Chondrocyte (in vitro differentiated cells): Measurements from ENCODE around the gene PHF13. TPM values are rescaled to one million over a fixed set of nuclear protein-coding genes. Genes with fewer than 3 reads are reported as not detected.
"Not testable (repeated sequence)": the region's sequence is repeated elsewhere in the genome, so short reads cannot be mapped to it uniquely, and the experiment has no call there.

Experiments used
- DNase-seq: peaks from one replicate; pipeline ENCODE4 v3.0.0; 2021; ENCODE audit warnings: mixed read lengths, low spot score
- H3K27ac Mint-ChIP-seq: one replicate; pipeline ENCODE4 v1.8.0; 2021; ENCODE audit warnings: mild to moderate bottlenecking, moderate library complexity, mixed read lengths; ENCODE audit not compliant: unreplicated experiment
- H3K27me3 Mint-ChIP-seq: 2 replicates; pipeline ENCODE4 v1.8.0; 2021; ENCODE audit warnings: low read depth, mixed read lengths
- H3K36me3 Mint-ChIP-seq: 2 replicates; pipeline ENCODE4 v1.8.0; 2021; ENCODE audit warnings: low read depth, mixed read lengths
- H3K4me1 Mint-ChIP-seq: 2 replicates; pipeline ENCODE4 v1.8.0; 2021; ENCODE audit warnings: low read depth, mild to moderate bottlenecking, mixed read lengths
- H3K4me3 Mint-ChIP-seq: one replicate; pipeline ENCODE4 v1.8.0; 2021; ENCODE audit warnings: mild to moderate bottlenecking, moderate library complexity, mixed read lengths; ENCODE audit not compliant: unreplicated experiment
- H3K9me3 Mint-ChIP-seq: 2 replicates; pipeline ENCODE4 v1.8.0; 2021; ENCODE audit warnings: low read depth, mixed read lengths
- total RNA-seq: library from RNA; stranded (reverse); gene quantifications from 3 replicates; pipeline ENCODE4 v1.2.1, GENCODE V29; 2021
- TF ChIP-seq, protein P1 (sequence below): fragments of 200-600 bp; sonication (generic); IDR thresholded peaks from 2 replicates; pipeline ENCODE4 v1.5.0; 2021; ENCODE audit warnings: antibody characterized with exemption, mild to moderate bottlenecking, moderate library complexity

The PHF13 gene
- total RNA-seq, 1 donor from 2014 or later: 25.6 TPM

DNA sequence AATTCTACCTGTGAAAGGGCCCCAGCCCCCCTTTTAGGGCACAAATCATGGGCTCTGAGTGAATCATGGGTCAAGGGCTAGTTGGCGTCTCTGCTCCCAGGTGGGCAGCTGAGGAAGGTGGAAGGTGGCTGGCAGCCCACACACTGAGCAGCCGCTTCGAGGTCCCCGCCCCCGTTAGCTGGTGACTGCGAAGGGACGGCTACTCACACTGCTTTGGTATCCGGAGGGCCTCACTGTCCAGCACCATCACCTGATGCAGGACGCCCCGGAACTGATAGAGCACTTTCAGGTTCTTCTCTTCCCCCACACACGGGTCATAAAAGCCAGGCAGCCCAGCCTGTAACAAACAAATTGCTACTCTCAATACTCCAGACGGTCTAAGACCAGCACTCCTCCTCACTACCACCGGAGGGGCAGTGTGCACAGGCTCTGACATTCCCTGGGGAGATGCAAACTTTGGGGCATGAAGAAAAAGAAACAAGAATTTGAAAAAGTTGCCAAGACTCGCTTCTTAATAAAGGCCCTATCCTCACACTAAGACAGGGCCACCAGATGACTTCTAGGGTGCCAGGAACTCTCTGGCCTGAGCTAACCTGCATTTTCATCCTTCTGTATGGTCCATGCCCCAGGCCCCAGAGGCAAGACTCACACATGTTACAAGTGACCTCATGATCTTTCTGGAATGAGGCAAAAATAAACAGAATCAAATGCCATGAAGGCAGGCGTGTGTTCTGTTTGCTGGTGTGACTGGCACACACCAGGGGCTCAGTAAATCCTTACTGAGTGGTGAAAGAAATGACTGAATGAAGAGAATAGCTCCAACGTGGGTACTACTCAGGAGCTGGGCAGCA lies 22.6 kb downstream of the PHF13 start:
- H3K27ac Mint-ChIP-seq: peak overlapping the region; percentile 57
- peaks cover 10% of the 10 kb centered on the region for H3K4me1 Mint-ChIP-seq
- TF ChIP-seq, protein P1, sequence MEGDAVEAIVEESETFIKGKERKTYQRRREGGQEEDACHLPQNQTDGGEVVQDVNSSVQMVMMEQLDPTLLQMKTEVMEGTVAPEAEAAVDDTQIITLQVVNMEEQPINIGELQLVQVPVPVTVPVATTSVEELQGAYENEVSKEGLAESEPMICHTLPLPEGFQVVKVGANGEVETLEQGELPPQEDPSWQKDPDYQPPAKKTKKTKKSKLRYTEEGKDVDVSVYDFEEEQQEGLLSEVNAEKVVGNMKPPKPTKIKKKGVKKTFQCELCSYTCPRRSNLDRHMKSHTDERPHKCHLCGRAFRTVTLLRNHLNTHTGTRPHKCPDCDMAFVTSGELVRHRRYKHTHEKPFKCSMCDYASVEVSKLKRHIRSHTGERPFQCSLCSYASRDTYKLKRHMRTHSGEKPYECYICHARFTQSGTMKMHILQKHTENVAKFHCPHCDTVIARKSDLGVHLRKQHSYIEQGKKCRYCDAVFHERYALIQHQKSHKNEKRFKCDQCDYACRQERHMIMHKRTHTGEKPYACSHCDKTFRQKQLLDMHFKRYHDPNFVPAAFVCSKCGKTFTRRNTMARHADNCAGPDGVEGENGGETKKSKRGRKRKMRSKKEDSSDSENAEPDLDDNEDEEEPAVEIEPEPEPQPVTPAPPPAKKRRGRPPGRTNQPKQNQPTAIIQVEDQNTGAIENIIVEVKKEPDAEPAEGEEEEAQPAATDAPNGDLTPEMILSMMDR: peak; percentile 35
- no peaks in the 10 kb centered on the region for H3K9me3 Mint-ChIP-seq
- H3K27me3 Mint-ChIP-seq: no peaks in the 10 kb centered on the region
- no peak overlapping the region for H3K4me3 Mint-ChIP-seq
- peaks cover 21% of the 10 kb centered on the region for H3K36me3 Mint-ChIP-seq
- no peak for DNase-seq

DNA sequence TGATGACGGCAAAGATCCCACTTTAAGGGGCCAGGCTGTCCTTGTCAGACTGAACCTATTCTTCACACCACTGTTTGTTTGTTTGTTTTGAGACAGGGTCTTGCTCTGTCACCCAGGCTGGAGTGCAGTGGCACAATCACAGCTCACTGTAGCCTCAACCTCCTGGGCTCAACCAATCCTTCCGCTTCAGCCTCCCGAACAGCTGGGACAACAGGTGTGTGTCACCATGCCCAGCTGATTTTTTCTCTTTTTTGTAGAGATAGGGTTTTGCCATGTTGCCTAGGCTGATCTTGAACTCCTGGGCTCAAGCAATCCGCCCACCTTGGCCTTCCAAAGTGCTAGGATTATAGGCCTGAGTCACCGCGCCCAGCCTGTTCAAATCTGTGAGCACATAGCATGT lies 23.2 kb downstream of the PHF13 start:
- not testable (repeated sequence) for DNase-seq, H3K4me3 Mint-ChIP-seq, H3K9me3 Mint-ChIP-seq, H3K27me3 Mint-ChIP-seq
- Mint-ChIP-seq H3K36me3 (peaks cover 21% of the 10 kb centered on the region), H3K27ac (peak overlapping the region; percentile 57), H3K4me1 (peaks cover 10% of the 10 kb centered on the region)

DNA sequence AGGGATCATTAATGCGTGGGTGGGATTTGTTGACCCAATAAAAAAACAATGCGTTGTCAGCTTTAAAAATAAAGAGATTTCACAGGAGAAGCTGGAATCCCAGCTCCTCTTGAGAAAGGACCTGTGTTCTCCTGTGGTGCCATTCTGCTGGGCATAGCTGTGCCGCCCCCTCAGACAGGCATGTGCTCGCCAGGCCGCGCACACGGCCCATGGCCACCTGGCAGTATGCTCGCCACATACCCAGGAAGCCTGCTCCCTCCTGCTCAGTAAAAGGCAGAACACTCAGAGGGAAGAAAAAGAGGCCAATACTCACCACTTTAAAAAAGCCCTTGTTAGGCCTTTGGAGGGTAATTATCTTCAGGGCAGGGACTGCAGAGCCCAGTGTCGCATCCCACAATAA lies 24.2 kb downstream of the PHF13 start:
- Mint-ChIP-seq H3K4me3 (no peak overlapping the region), H3K27me3 (no peaks in the 10 kb centered on the region), H3K4me1 (peaks cover 10% of the 10 kb centered on the region), H3K9me3 (no peaks in the 10 kb centered on the region), H3K27ac (peak overlapping the region; percentile 82), H3K36me3 (peaks cover 26% of the 10 kb centered on the region)
- TF ChIP-seq, protein P1: no peak
- DNase-seq: no peak

DNA sequence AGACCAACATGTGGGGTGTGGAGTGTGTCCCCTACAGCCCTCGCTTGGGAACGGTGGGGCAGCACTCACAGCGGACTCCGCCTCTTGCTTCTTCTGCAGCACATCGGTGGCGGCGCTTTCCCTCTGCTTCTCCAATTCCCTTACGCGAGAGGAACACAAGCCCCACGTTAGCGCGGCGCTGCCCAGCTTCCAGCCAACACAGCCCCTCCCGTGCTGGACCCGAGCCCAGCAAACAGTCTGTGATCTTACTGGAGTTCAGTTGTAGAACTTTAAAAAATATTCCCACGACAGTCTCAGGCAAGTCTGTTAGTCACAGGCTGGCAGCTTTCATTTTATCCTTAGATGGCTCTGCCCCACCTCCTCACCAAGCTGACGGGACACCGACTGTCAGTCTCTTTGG lies 24.7 kb downstream of the PHF13 start:
- DNase-seq: no peak

DNA sequence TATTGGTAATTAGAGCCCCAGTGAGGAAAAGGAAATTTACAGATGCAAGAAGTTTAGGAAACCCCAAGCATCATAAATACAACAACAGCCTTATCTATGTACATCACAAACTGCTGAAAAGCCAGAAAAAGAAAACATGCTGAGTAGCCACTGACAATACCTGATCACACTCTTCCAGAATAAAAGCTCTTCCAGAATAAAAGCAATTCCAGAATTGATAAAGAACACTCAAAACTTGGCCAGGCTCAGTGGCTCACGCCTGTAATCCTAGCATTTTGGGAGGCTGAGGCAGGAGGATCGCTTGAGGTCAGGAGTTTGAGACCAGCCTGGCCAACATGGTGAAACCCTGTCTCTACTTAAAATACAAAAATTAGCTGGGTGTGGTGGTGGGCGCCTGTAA lies 27.3 kb downstream of the PHF13 start:
- H3K9me3 Mint-ChIP-seq, DNase-seq, H3K27ac Mint-ChIP-seq, H3K27me3 Mint-ChIP-seq, H3K4me3 Mint-ChIP-seq: not testable (repeated sequence)
- Mint-ChIP-seq H3K4me1 (peaks cover 10% of the 10 kb centered on the region), H3K36me3 (peaks cover 23% of the 10 kb centered on the region)

More for the DNA sequence above, 24.7 kb downstream of the PHF13 start:
- peak overlapping the region; percentile 82 for H3K27ac Mint-ChIP-seq
- H3K4me1 Mint-ChIP-seq: peaks cover 10% of the 10 kb centered on the region
- no peaks in the 10 kb centered on the region for H3K9me3 Mint-ChIP-seq
- H3K4me3 Mint-ChIP-seq: no peak overlapping the region
- peaks cover 27% of the 10 kb centered on the region for H3K36me3 Mint-ChIP-seq
- no peaks in the 10 kb centered on the region for H3K27me3 Mint-ChIP-seq
- TF ChIP-seq, protein P1: no peak

DNA sequence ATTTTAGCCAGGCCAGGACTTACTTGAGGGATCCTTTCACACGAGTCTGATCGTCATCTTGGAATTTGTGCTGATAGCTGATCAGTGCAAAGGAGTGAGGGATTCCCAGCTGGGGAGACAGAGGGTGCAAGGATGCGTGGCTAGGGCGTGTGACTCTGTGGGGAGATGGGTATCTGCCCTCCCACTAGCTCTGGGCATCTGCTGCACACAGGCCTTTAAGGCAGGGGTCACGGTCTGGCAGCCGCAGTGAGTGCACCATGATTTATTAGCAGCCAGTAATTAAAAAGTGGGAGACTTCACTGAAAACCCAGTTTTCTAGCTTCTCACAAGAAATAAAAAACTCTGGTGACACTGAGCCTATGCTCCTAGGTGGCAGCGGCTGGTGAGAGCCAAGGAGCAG lies 31.5 kb downstream of the PHF13 start:
- Mint-ChIP-seq H3K4me1 (no peaks in the 10 kb centered on the region), H3K36me3 (peaks cover 11% of the 10 kb centered on the region), H3K9me3 (no peaks in the 10 kb centered on the region), H3K27ac (no peak overlapping the region), H3K4me3 (no peak overlapping the region), H3K27me3 (no peaks in the 10 kb centered on the region)
- TF ChIP-seq, protein P1: no peak
- no peak for DNase-seq
